HepG2 (cell line): Measurements from ENCODE around the gene DST. TPM values are rescaled to one million over a fixed set of nuclear protein-coding genes. Genes with fewer than 3 reads are reported as not detected.

Source experiments
- ATAC-seq: fragments of 200-7000 bp; cut with Tn5 transposase; 3 replicates; pipeline ENCODE4 v1.9.1; 2020; ENCODE audit warnings: mild to moderate bottlenecking, moderate library complexity
- BruUV-seq: library from RNA; stranded (reverse); fragments of 400-500 nt; replicated peaks from 2 replicates; lab custom pipeline; 2021; lab: Mats Ljungman, UMichigan
- CTCF ChIA-PET: fragments of 300-600 bp; formaldehyde crosslinking; extraction: SDS; loops from one replicate; lab custom pipeline; 2021; ENCODE audit warnings: low total read pairs, inconsistent platforms, low intra/inter-chr PET ratio; lab: Yijun Ruan, JAX
- POLR2A ChIA-PET: fragments of 350-600 bp; sonication (Branson Sonifier 250); formaldehyde crosslinking; loops from one replicate; lab custom pipeline; 2020; ENCODE audit warnings: antibody characterized with exemption, inconsistent platforms; lab: Yijun Ruan, JAX
- DNase-seq: peaks from one replicate; pipeline ENCODE4 v3.0.0-alpha.2; 2015; ENCODE audit warnings: low spot score
- FAIRE-seq: peaks from 3 replicates; lab custom pipeline; 2011; peaks lifted over from hg19 to GRCh38; lab: Jason Lieb, UNC
- H2AFZ ChIP-seq: one replicate; pipeline ENCODE4 v1.6.1; 2011; ENCODE audit warnings: low read length, inconsistent platforms
- H3K27ac ChIP-seq: fragments of 300-600 bp; 3 replicates; pipeline ENCODE4 v1.8.0; 2011; ENCODE audit warnings: mixed run types, mild to moderate bottlenecking, mixed read lengths, low read length, inconsistent platforms; ENCODE audit not compliant: insufficient read depth; ENCODE audit errors: extremely low read length
- H3K27me3 ChIP-seq, 2 experiments: fragments of 200-600 bp in 1 of 2; 2 replicates in 1 of 2; 3 replicates in 1 of 2; pipeline versions ENCODE4 v1.6.0 to v1.8.0; 2011; ENCODE audit warnings: low read length in 2 of 2, mild to moderate bottlenecking in 2 of 2, moderate library complexity in 2 of 2, inconsistent platforms in 1 of 2; ENCODE audit not compliant: insufficient read depth in 2 of 2, control insufficient read depth in 1 of 2
- H3K36me3 ChIP-seq, 2 experiments: fragments of 200-600 bp in 1 of 2; replicated peaks in 1 of 2; 2 replicates in 1 of 2; 3 replicates in 1 of 2; pipeline versions ENCODE4 v1.5.1 to v1.8.0; 2011; ENCODE audit warnings: low read length in 2 of 2, inconsistent platforms in 1 of 2; ENCODE audit not compliant: insufficient read depth in 2 of 2, control insufficient read depth in 1 of 2
- H3K4me1 ChIP-seq: 2 replicates; pipeline ENCODE4 v1.5.1; 2012; ENCODE audit warnings: low read length, inconsistent platforms; ENCODE audit not compliant: insufficient read depth
- H3K4me2 ChIP-seq: 2 replicates; pipeline ENCODE4 v1.6.0; 2011; ENCODE audit warnings: low read depth, low read length, inconsistent platforms
- H3K4me3 ChIP-seq, 3 experiments: fragments of 200-600 bp in 1 of 3; sonication (generic), shearing (Covaris generic) in 1 of 3; replicated peaks in 1 of 3; 2 replicates each; pipeline ENCODE4 v1.5.1; 2011 to 2016; ENCODE audit warnings: low read length in 3 of 3, inconsistent platforms in 2 of 3, low read depth in 2 of 3, mild to moderate bottlenecking in 2 of 3, control low read depth in 1 of 3, mixed read lengths in 1 of 3; ENCODE audit not compliant: insufficient read depth in 1 of 3
- H3K79me2 ChIP-seq: one replicate; pipeline ENCODE4 v1.6.1; 2011; ENCODE audit warnings: low read length, inconsistent platforms; ENCODE audit not compliant: insufficient read depth
- H3K9ac ChIP-seq: 2 replicates; pipeline ENCODE4 v1.6.0; 2011; ENCODE audit warnings: mild to moderate bottlenecking, low read depth, low read length, inconsistent platforms; ENCODE audit not compliant: insufficient read depth
- H3K9me3 ChIP-seq: 2 replicates; pipeline ENCODE4 v1.5.1; 2012; ENCODE audit warnings: mild to moderate bottlenecking, low read length
- H4K20me1 ChIP-seq: 2 replicates; pipeline ENCODE4 v1.6.0; 2011; ENCODE audit warnings: inconsistent platforms, mild to moderate bottlenecking, low read length, moderate library complexity; ENCODE audit not compliant: insufficient read depth
- AKAP8 ChIP-seq: sonication (generic); formaldehyde crosslinking; IDR thresholded peaks from 2 replicates; pipeline ENCODE4 v1.5.1; 2020; ENCODE audit warnings: mild to moderate bottlenecking, missing genetic modification reagents
- ARID2 ChIP-seq: sonication (generic); formaldehyde crosslinking; IDR thresholded peaks from 2 replicates; pipeline ENCODE4 v1.8.1; 2022; ENCODE audit warnings: mild to moderate bottlenecking, missing genetic modification reagents, borderline replicate concordance
- MAFF ChIP-seq: IDR thresholded peaks from 2 replicates; pipeline ENCODE4 v1.6.1; 2011; ENCODE audit warnings: low read depth, low read length, improper control_type of control experiment
- MAFK ChIP-seq, 2 experiments: IDR thresholded peaks in 1 of 2; conservative IDR thresholded peaks in 1 of 2; 2 replicates each; pipeline ENCODE4 v1.6.1; 2011; ENCODE audit warnings: improper control_type of control experiment in 2 of 2, low read length in 2 of 2
- MTA1 ChIP-seq: sonication (generic); formaldehyde crosslinking; IDR thresholded peaks from 2 replicates; pipeline ENCODE4 v1.4.0; 2020; ENCODE audit warnings: missing genetic modification reagents, mild to moderate bottlenecking, borderline replicate concordance
- MTERF4 ChIP-seq: sonication (generic); formaldehyde crosslinking; IDR thresholded peaks from 2 replicates; pipeline ENCODE4 v1.8.0; 2023; ENCODE audit warnings: mild to moderate bottlenecking, missing genetic modification reagents
- NR2F6 ChIP-seq, 2 experiments: IDR thresholded peaks; 2 replicates each; pipeline ENCODE4 v1.6.1; 2016; ENCODE audit warnings: antibody characterized with exemption in 1 of 2, mild to moderate bottlenecking in 1 of 2
- RFX3 ChIP-seq: IDR thresholded peaks from 2 replicates; pipeline ENCODE4 v1.6.1; 2016; ENCODE audit warnings: missing biosample characterization, missing genetic modification reagents
- RFXANK ChIP-seq: IDR thresholded peaks from 2 replicates; pipeline ENCODE4 v1.6.1; 2016
- ZFYVE20 ChIP-seq: sonication (generic); formaldehyde crosslinking; IDR thresholded peaks from 2 replicates; pipeline ENCODE4 v1.8.0; 2023; ENCODE audit warnings: low read depth, mild to moderate bottlenecking, moderate library complexity, missing genetic modification reagents, borderline replicate concordance
- ZNF609 ChIP-seq: sonication (generic); formaldehyde crosslinking; IDR thresholded peaks from 2 replicates; pipeline ENCODE4 v1.4.0; 2020; ENCODE audit warnings: mild to moderate bottlenecking, missing genetic modification reagents, borderline replicate concordance
- ZNF652 ChIP-seq: IDR thresholded peaks from 2 replicates; pipeline ENCODE4 v1.6.1; 2016; ENCODE audit warnings: low read depth, borderline replicate concordance
- WGBS: methylation state at CpG from one replicate; pipeline ENCODE4 v1.1.6; 2017; ENCODE audit warnings: low lambda C conversion rate; 5-methylcytosine and 5-hydroxymethylcytosine counted together
- in situ Hi-C: cut with HindIII; loops from 2 replicates; pipeline ENCODE4 v1.10.0; 2017; ENCODE audit warnings: low pct_unique_long_range_greater_than_20kb; ENCODE audit not compliant: extremely low pct_ligation_motif_present
- intact Hi-C: fragments of 100-400 bp; cut with micrococcal nuclease; formaldehyde crosslinking; loops from one replicate; pipeline ENCODE4 v1.10.0; 2022; ENCODE audit not compliant: unreplicated experiment
- polyA plus RNA-seq, 8 experiments: library from polyadenylated mRNA; depleted of rRNA in 3 of 8; stranded (reverse) in 7 of 8; unstranded in 1 of 8; fragments of >200 nt; fragmentation: Illumina TruSeq in 4 of 8; extraction: Trizol in 4 of 8; gene quantifications; 2 replicates each; pipeline versions ENCODE4 v1.2.1 to v1.2.3, GENCODE V29; 2011 to 2016; ENCODE audit warnings: low read depth in 4 of 8, missing spikeins in 1 of 8, mixed read lengths in 1 of 8; ENCODE audit not compliant: insufficient read depth in 1 of 8
- total RNA-seq, 5 experiments: library from RNA; depleted of rRNA; stranded (reverse); fragments of >200 nt; fragmentation: Illumina TruSeq; extraction: Trizol; gene quantifications; 2 replicates each; pipeline ENCODE4 v1.2.3, GENCODE V29; 2016; ENCODE audit warnings: low read depth in 1 of 5
- TF ChIP-seq, protein P1 (sequence below): sonication (generic); formaldehyde crosslinking; IDR thresholded peaks from 2 replicates; pipeline ENCODE4 v1.8.0; 2022; ENCODE audit warnings: missing genetic modification reagents, mild to moderate bottlenecking, inconsistent platforms, borderline replicate concordance
- TF ChIP-seq, protein P2 (sequence below): sonication (generic); formaldehyde crosslinking; IDR thresholded peaks from 2 replicates; pipeline ENCODE4 v1.4.0; 2020; ENCODE audit warnings: missing genetic modification reagents

DST gene
- total and polyA plus RNA-seq, 2 of the 13 experiments (the other 11 are each of a cell fraction or from before 2014, with no cell fraction given): 64.4 to 89.0 TPM

GRCh38 chr6:56517155-56517745 is 125.4 kb downstream of the DST start:
- no peak for DNase-seq
- H3K4me2 ChIP-seq: no peak overlapping the region
- peaks cover 8 to 20% of the 10 kb centered on the region in 2 experiments; a peak in 4 of 5 replicates for H3K36me3 ChIP-seq
- BruUV-seq: no TSS peak
- H2AFZ ChIP-seq: no peak overlapping the region
- no peak overlapping the region for H3K4me3 ChIP-seq
- no peak overlapping the region for H3K9ac ChIP-seq
- no peaks in the 10 kb centered on the region for H3K9me3 ChIP-seq
- H3K27me3 ChIP-seq: no peaks in the 10 kb centered on the region
- in situ Hi-C loops: no loop called here
- no peak for ATAC-seq
- ChIA-PET POLR2A (interaction anchor here (0.8 kb wide), 1 partner anchor 25 kb away, joined by 3 read pairs; no protein-coding TSS in a partner anchor), CTCF (no interaction called here)
- H3K79me2 ChIP-seq: no peaks in the 10 kb centered on the region
- intact Hi-C loops: no loop called here
- H4K20me1 ChIP-seq: no peaks in the 10 kb centered on the region
- WGBS: 96% methylated on average over 5 of the region's 5 CpGs
- no peak overlapping the region for H3K27ac ChIP-seq
- no peak for FAIRE-seq
- TF ChIP-seq ARID2 (CRISPR knock-in tag) (no peak), MAFK (conservative IDR thresholded peaks at IDR 0.05 in 1 of 2, IDR thresholded peaks at IDR 0.05 in 1 of 2; ENCODE audit: low read length in 2 of 2) (0 out of 4 replicates have a peak, but pooled peaks have one; percentile 4 to 28), ZNF652 (CRISPR knock-in tag) (no peak), RFX3 (CRISPR knock-in tag) (no peak), MTERF4 (CRISPR knock-in tag) (no peak), AKAP8 (no peak), MTA1 (CRISPR knock-in tag) (no peak), ZFYVE20 (CRISPR knock-in tag) (no peak), MAFF (0 out of 2 replicates have a peak, but pooled peaks have one; percentile 11), NR2F6 (IDR thresholded peaks at IDR 0.05) (no peak), NR2F6 (CRISPR knock-in tag; IDR thresholded peaks at IDR 0.05) (no peak), ZNF609 (CRISPR knock-in tag) (no peak), RFXANK (CRISPR knock-in tag) (no peak)
- TF ChIP-seq, protein P1, sequence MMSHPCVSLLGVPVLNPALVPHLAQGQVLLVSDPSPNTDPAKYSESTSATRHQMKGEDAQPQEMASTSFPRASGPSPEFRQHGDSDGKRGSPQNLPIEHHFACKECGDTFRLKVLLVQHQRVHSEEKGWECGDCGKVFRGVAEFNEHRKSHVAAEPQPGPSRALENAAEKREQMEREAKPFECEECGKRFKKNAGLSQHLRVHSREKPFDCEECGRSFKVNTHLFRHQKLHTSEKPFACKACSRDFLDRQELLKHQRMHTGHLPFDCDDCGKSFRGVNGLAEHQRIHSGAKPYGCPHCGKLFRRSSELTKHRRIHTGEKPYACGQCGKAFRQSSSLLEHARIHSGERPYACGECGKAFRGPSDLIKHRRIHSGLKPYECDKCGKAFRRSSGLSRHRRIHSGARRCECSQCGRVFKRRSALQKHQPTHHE: no peak
- TF ChIP-seq, protein P2, sequence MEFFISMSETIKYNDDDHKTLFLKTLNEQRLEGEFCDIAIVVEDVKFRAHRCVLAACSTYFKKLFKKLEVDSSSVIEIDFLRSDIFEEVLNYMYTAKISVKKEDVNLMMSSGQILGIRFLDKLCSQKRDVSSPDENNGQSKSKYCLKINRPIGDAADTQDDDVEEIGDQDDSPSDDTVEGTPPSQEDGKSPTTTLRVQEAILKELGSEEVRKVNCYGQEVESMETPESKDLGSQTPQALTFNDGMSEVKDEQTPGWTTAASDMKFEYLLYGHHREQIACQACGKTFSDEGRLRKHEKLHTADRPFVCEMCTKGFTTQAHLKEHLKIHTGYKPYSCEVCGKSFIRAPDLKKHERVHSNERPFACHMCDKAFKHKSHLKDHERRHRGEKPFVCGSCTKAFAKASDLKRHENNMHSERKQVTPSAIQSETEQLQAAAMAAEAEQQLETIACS (CRISPR knock-in tag): no peak
- TF ChIP-seq, all 625 proteins: peak for 2
- H3K4me1 ChIP-seq: peaks cover 47% of the 10 kb centered on the region
